ENCODE measurements around the gene RGS1.

Gene RGS1

DNA sequence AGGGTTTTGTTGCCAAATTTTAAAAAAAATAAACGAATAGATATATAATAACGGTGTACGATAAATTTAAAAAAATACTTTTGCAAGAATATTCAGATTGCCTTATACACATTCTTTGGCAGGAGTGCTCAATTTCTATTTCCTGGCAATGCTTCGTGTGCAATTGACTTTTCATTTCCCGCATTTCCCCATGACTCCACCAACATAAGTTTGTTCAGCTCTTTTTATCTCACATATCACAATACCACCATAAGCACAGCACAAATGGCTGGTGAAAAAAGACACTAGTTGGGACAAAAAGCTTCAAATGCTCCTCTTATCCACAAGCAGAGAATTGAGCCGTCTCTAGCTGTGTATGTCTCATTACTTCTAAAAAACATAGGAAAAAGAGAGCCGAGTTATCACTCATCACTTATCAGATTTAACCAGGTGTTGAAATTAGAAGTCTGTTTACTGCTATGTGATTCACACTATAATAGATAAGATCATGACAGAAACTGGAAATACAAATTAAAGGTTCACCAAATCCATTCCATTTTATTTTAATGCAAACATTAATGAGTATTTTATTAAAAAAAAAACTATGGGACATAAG lies 28.9 kb upstream of the RGS1 start:
- CTCF ChIA-PET: interaction anchor here (0.6 kb wide), 2 partner anchors 24 to 48 kb away, joined by 3 to 4 read pairs; no protein-coding TSS in a partner anchor
- no peak for DNase-seq (ENCODE audit: low spot score)
- TF ChIP-seq CTCF (conservative IDR thresholded peaks at IDR 0.05; ENCODE audit: low read depth): no peak
- POLR2A ChIA-PET (ENCODE audit: low non-redundant PET): no interaction called here
- H3K27ac ChIP-seq: no peak overlapping the region

- no peak for TF ChIP-seq CTCF (conservative IDR thresholded peaks at IDR 0.05; ENCODE audit: low read depth)
- H3K27ac ChIP-seq: no peak overlapping the region
- ChIA-PET CTCF (no interaction called here), POLR2A (ENCODE audit: low non-redundant PET) (no interaction called here)
- no peak for DNase-seq (ENCODE audit: low spot score)
These were observed 28.1 kb upstream of the RGS1 start for GRCh38 chr1:192547501-192547900.

- POLR2A ChIA-PET (ENCODE audit: low non-redundant PET): interaction anchor here (0.7 kb wide), 1 partner anchor 8 kb away, joined by 3 read pairs; no protein-coding TSS in a partner anchor
These were observed 25.6 kb upstream of the RGS1 start for GRCh38 chr1:192549937-192550336.

GRCh38 chr1:192550922-192551534 lies 24.5 kb upstream of the RGS1 start:
- H3K27ac ChIP-seq: no peak overlapping the region
- DNase-seq (ENCODE audit: low spot score): peak; percentile 25
- POLR2A ChIA-PET (ENCODE audit: low non-redundant PET): no interaction called here
- CTCF ChIA-PET: no interaction called here
- no peak for TF ChIP-seq CTCF (conservative IDR thresholded peaks at IDR 0.05; ENCODE audit: low read depth)

More at GRCh38 chr1:192549937-192550336, 25.6 kb upstream of the RGS1 start:
- TF ChIP-seq CTCF (conservative IDR thresholded peaks at IDR 0.05; ENCODE audit: low read depth): no peak
- CTCF ChIA-PET: no interaction called here
- H3K27ac ChIP-seq: no peak overlapping the region
- DNase-seq (ENCODE audit: low spot score): no peak

DNA sequence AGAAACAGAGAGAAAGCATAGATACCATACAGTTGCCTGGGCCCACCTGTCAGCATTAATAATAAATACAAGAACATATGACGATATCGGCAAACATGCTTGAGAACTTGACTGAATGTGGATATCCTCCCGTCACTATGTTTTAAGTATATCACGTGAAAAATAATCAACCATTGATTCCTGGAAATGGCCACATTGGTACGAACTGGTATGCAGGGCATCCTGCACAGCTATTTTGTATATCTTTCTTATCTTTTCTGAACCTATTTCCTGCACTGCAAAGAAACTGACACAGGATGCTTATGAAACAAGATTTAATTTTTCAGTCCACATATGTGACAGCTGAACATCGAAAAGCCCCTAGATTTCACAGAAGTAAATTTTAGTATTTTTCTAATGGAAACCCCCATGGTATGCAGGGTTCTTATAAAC lies 22.8 kb upstream of the RGS1 start:
- no peak for DNase-seq (ENCODE audit: low spot score)
- ChIA-PET POLR2A (ENCODE audit: low non-redundant PET) (no interaction called here), CTCF (interaction anchor here (0.6 to 0.8 kb wide), 2 partner anchors 39 to 660 kb away, joined by 3 to 4 read pairs; no protein-coding TSS in a partner anchor)
- no peak for TF ChIP-seq CTCF (conservative IDR thresholded peaks at IDR 0.05; ENCODE audit: low read depth)
- no peak overlapping the region for H3K27ac ChIP-seq

DNA sequence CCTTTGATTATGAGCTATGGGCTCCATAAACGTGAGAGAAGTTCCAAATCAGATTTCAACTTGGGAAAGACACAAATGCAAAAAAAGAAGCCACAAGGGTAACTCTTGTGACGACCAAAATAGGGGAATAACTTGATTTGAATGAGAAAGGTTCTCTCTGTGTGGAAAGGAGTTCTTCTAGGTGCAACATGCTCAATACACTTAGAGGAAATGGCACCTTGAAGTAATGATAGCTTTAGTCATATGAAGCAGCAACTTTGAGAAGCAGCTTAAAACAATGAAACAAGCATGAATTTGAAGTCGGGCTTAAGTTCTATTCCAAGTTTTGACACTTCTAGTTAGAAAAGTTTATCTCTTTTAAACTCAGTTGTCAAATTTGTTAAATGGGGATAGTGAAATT lies 21.8 kb upstream of the RGS1 start:
- no peak for TF ChIP-seq CTCF (conservative IDR thresholded peaks at IDR 0.05; ENCODE audit: low read depth)
- ChIA-PET POLR2A (ENCODE audit: low non-redundant PET) (no interaction called here), CTCF (no interaction called here)
- H3K27ac ChIP-seq: no peak overlapping the region
- DNase-seq (ENCODE audit: low spot score): no peak
